ENCODE measurements around the gene GALNTL6. TPM values are rescaled to one million over a fixed set of nuclear protein-coding genes. Genes with fewer than 3 reads are reported as not detected.

The GALNTL6 gene
- polyA plus RNA-seq, 1 donor (not counting 4 experiments of a cell fraction or from before 2014, with no cell fraction given): not detected

DNA sequence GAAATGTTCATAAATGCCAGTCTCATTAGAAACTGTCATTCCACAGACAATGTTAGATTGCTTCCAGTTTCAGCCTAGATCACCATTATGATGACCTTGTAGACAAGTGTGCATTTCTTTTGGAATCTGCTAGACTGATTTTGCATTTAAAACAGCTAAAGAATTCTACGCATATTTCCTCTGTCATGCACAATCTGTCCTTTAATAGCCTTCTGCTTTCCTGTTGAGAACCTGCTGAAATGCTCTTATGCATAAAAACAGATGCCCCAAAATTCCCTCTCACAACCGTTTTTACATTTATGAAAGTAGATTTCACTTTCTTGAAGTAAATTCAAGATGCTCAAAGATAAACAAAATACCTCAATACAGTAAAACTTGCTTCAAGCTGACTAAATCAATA is 673.3 kb downstream of the GALNTL6 start:
- no peaks in the 10 kb centered on the region for H3K27me3 ChIP-seq (ENCODE audit: control insufficient read depth, extremely low read depth, insufficient read depth, low read length)
- no peak for FAIRE-seq
- dilution Hi-C loops (cut with MboI; ENCODE audit: extremely low pct_ligation_motif_present, low sequenced_read_pairs): no loop called here
- H2AFZ ChIP-seq (ENCODE audit: control insufficient read depth, low read length): no peak overlapping the region
- H3K9ac ChIP-seq (ENCODE audit: control insufficient read depth, extremely low read depth, insufficient read depth, low read length): no peak overlapping the region
- no peaks in the 10 kb centered on the region for H3K9me3 ChIP-seq (ENCODE audit: control insufficient read depth, low read depth, low read length)
- no peaks in the 10 kb centered on the region for H3K36me3 ChIP-seq (ENCODE audit: control insufficient read depth in 2 of 2, extremely low read depth in 1 of 2, insufficient read depth in 2 of 2, low read length in 2 of 2)
- H3K27ac ChIP-seq (ENCODE audit: control insufficient read depth, insufficient read depth, low read length): no peak overlapping the region
- H3K79me2 ChIP-seq (ENCODE audit: control insufficient read depth, insufficient read depth, low read length): no peaks in the 10 kb centered on the region
- TF ChIP-seq EZH2 (IDR thresholded peaks at IDR 0.05; ENCODE audit: low read length): no peak
- TF ChIP-seq, protein P1, sequence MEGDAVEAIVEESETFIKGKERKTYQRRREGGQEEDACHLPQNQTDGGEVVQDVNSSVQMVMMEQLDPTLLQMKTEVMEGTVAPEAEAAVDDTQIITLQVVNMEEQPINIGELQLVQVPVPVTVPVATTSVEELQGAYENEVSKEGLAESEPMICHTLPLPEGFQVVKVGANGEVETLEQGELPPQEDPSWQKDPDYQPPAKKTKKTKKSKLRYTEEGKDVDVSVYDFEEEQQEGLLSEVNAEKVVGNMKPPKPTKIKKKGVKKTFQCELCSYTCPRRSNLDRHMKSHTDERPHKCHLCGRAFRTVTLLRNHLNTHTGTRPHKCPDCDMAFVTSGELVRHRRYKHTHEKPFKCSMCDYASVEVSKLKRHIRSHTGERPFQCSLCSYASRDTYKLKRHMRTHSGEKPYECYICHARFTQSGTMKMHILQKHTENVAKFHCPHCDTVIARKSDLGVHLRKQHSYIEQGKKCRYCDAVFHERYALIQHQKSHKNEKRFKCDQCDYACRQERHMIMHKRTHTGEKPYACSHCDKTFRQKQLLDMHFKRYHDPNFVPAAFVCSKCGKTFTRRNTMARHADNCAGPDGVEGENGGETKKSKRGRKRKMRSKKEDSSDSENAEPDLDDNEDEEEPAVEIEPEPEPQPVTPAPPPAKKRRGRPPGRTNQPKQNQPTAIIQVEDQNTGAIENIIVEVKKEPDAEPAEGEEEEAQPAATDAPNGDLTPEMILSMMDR (optimal IDR thresholded peaks at IDR 0.05 in 1 of 3, IDR thresholded peaks at IDR 0.05 in 1 of 3, conservative IDR thresholded peaks at IDR 0.05 in 1 of 3; ENCODE audit: extremely low read depth in 1 of 3, insufficient read depth in 2 of 3, low read length in 3 of 3): no peak
- no peaks in the 10 kb centered on the region for H3K4me1 ChIP-seq (ENCODE audit: control insufficient read depth, extremely low read depth, insufficient read depth, low read length)
- DNase-seq (ENCODE audit: low read depth, low spot score): no peak
- no peak overlapping the region for H3K4me2 ChIP-seq (ENCODE audit: control insufficient read depth, extremely low read depth, insufficient read depth, low read depth, low read length)
- no peak overlapping the region for H3K4me3 ChIP-seq (ENCODE audit: control insufficient read depth in 2 of 3, extremely low read depth in 1 of 3, insufficient read depth in 2 of 3, low read depth in 1 of 3, low read length in 3 of 3)
- H4K20me1 ChIP-seq (ENCODE audit: control insufficient read depth, extremely low read depth, insufficient read depth, low read length): no peaks in the 10 kb centered on the region
- no peaks in the 10 kb centered on the region for H3K9me1 ChIP-seq (ENCODE audit: control insufficient read depth, extremely low read depth, insufficient read depth, low read length)

DNA sequence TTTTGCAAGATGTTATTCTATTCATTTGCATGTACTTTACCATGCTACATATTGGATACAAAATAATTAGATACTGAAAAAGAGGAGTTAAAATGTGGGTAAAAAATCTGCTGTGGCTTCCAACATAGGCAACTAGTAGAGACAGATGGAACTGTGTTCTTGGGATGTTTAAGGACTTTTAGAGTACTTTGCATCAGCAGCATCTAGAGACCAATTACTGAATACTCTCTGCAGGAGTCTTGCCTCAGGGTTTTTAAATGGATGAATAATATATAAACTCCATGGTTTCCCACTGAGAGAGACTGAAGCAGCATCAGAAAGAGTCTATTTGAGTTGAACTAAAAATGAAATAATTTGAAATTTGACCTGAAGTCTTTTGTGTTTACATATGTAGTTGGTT is 676.7 kb downstream of the GALNTL6 start:
- Histone ChIP-seq H3K79me2 (ENCODE audit: control insufficient read depth, insufficient read depth, low read length) (no peaks in the 10 kb centered on the region), H3K4me1 (ENCODE audit: control insufficient read depth, extremely low read depth, insufficient read depth, low read length) (no peaks in the 10 kb centered on the region), H3K36me3 (ENCODE audit: control insufficient read depth in 2 of 2, extremely low read depth in 1 of 2, insufficient read depth in 2 of 2, low read length in 2 of 2) (no peaks in the 10 kb centered on the region), H3K27ac (ENCODE audit: control insufficient read depth, insufficient read depth, low read length) (no peak overlapping the region), H2AFZ (ENCODE audit: control insufficient read depth, low read length) (no peak overlapping the region), H4K20me1 (ENCODE audit: control insufficient read depth, extremely low read depth, insufficient read depth, low read length) (no peaks in the 10 kb centered on the region), H3K9me3 (ENCODE audit: control insufficient read depth, low read depth, low read length) (no peaks in the 10 kb centered on the region), H3K27me3 (ENCODE audit: control insufficient read depth, extremely low read depth, insufficient read depth, low read length) (no peaks in the 10 kb centered on the region), H3K4me3 (ENCODE audit: control insufficient read depth in 2 of 3, extremely low read depth in 1 of 3, insufficient read depth in 2 of 3, low read depth in 1 of 3, low read length in 3 of 3) (no peak overlapping the region), H3K9ac (ENCODE audit: control insufficient read depth, extremely low read depth, insufficient read depth, low read length) (no peak overlapping the region), H3K4me2 (ENCODE audit: control insufficient read depth, extremely low read depth, insufficient read depth, low read depth, low read length) (no peak overlapping the region), H3K9me1 (ENCODE audit: control insufficient read depth, extremely low read depth, insufficient read depth, low read length) (no peaks in the 10 kb centered on the region)
- dilution Hi-C loops (cut with MboI; ENCODE audit: extremely low pct_ligation_motif_present, low sequenced_read_pairs): no loop called here
- FAIRE-seq: no peak
- TF ChIP-seq EZH2 (IDR thresholded peaks at IDR 0.05; ENCODE audit: low read length): no peak
- TF ChIP-seq, protein P1 (optimal IDR thresholded peaks at IDR 0.05 in 1 of 3, IDR thresholded peaks at IDR 0.05 in 1 of 3, conservative IDR thresholded peaks at IDR 0.05 in 1 of 3; ENCODE audit: extremely low read depth in 1 of 3, insufficient read depth in 2 of 3, low read length in 3 of 3): no peak
- no peak for DNase-seq (ENCODE audit: low read depth, low spot score)

Data from keratinocyte (primary cell).